ENCODE measurements around the gene RNF138.
"Not testable (repeated sequence)": the region's sequence is repeated elsewhere in the genome, so short reads cannot be mapped to it uniquely, and the experiment has no call there.

The RNF138 gene

GRCh38 chr18:32175265-32175664 lies 83.6 kb downstream of the RNF138 start:
- DNase-seq (ENCODE audit: low read depth): no peak

GRCh38 chr18:32176745-32177144 lies 85.1 kb downstream of the RNF138 start:
- DNase-seq (ENCODE audit: low read depth): not testable (repeated sequence)

- no peak for DNase-seq (ENCODE audit: low read depth)
Observed at GRCh38 chr18:32177530-32177929, 85.9 kb downstream of the RNF138 start.

Data from stimulated activated CD8-positive, alpha-beta memory T cell treated with anti-CD3 and anti-CD28 coated beads, Interleukin-15, amount 100 ng/mL, for 24 hours (primary cell).